IMR-90 (cell line): ENCODE results near the gene TLR9. TPM values are rescaled to one million over a fixed set of nuclear protein-coding genes. Genes with fewer than 3 reads are reported as not detected.

ENCODE experiments used
- ATAC-seq: fragments of 200-7000 bp; cut with Tn5 transposase; 2 replicates; pipeline ENCODE4 v1.9.1; 2020; ENCODE audit warnings: low read depth, mild to moderate bottlenecking, moderate library complexity
- BruUV-seq: library from RNA; stranded (reverse); fragments of 400-500 nt; replicated peaks from 2 replicates; lab custom pipeline; 2021; lab: Mats Ljungman, UMichigan
- CTCF ChIA-PET: fragments of 300-600 bp; formaldehyde crosslinking; extraction: SDS; loops from one replicate; lab custom pipeline; 2021; ENCODE audit warnings: antibody characterized with exemption; lab: Yijun Ruan, JAX
- POLR2A ChIA-PET: fragments of 300-600 bp; sonication (Branson Sonifier 250); formaldehyde crosslinking; loops from one replicate; lab custom pipeline; 2022; ENCODE audit warnings: antibody characterized with exemption; ENCODE audit not compliant: unreplicated experiment; lab: Charles Lee
- DNase-seq: peaks from one replicate; pipeline ENCODE4 v3.0.0; 2013
- H2AFZ ChIP-seq: replicated peaks from 2 replicates; pipeline ENCODE3; 2013; ENCODE audit warnings: low read length, mild to moderate bottlenecking; ENCODE audit not compliant: poor library complexity
- H2AK5ac ChIP-seq: 2 replicates; pipeline ENCODE4 v1.6.1; 2013; ENCODE audit warnings: low read depth, low read length, inconsistent platforms
- H2AK9ac ChIP-seq: replicated peaks from 2 replicates; pipeline ENCODE3; 2013; ENCODE audit warnings: mild to moderate bottlenecking, low read depth, low read length, moderate library complexity; ENCODE audit not compliant: poor library complexity
- H2BK120ac ChIP-seq: 2 replicates; pipeline ENCODE4 v1.6.1; 2013; ENCODE audit warnings: low read depth, low read length, inconsistent platforms
- H2BK15ac ChIP-seq: 3 replicates; pipeline ENCODE4 v1.6.1; 2013; ENCODE audit warnings: low read depth, low read length, inconsistent platforms
- H2BK20ac ChIP-seq: 2 replicates; pipeline ENCODE4 v1.6.1; 2013; ENCODE audit warnings: low read depth, mild to moderate bottlenecking, inconsistent platforms, low read length, moderate library complexity
- H2BK5ac ChIP-seq: 2 replicates; pipeline ENCODE4 v1.6.1; 2013; ENCODE audit warnings: mild to moderate bottlenecking, low read depth, low read length, inconsistent platforms; ENCODE audit not compliant: poor library complexity, severe bottlenecking
- H3K14ac ChIP-seq: replicated peaks from 2 replicates; pipeline ENCODE4 v1.6.1; 2013; ENCODE audit warnings: low read depth, low read length, inconsistent platforms
- H3K18ac ChIP-seq: 2 replicates; pipeline ENCODE4 v1.6.1; 2013; ENCODE audit warnings: low read depth, low read length, control low read depth
- H3K23ac ChIP-seq: 2 replicates; pipeline ENCODE4 v1.6.1; 2013; ENCODE audit warnings: low read depth, low read length, inconsistent platforms
- H3K27ac ChIP-seq: 2 replicates; pipeline ENCODE4 v1.5.1; 2013; ENCODE audit warnings: mild to moderate bottlenecking, control low read depth, low read length; ENCODE audit not compliant: insufficient read depth
- H3K27me3 ChIP-seq: 2 replicates; pipeline ENCODE4 v1.6.1; 2013; ENCODE audit warnings: low read length; ENCODE audit not compliant: control insufficient read depth, insufficient read depth
- H3K36me3 ChIP-seq: 2 replicates; pipeline ENCODE4 v1.6.1; 2013; ENCODE audit warnings: low read length, mixed read lengths; ENCODE audit not compliant: control insufficient read depth, insufficient read depth
- H3K4ac ChIP-seq: 2 replicates; pipeline ENCODE4 v1.6.1; 2013; ENCODE audit warnings: low read depth, low read length, inconsistent platforms
- H3K4me1 ChIP-seq: 2 replicates; pipeline ENCODE4 v1.6.1; 2013; ENCODE audit warnings: low read length, mixed read lengths; ENCODE audit not compliant: control insufficient read depth, insufficient read depth
- H3K4me2 ChIP-seq: 2 replicates; pipeline ENCODE4 v1.6.1; 2013; ENCODE audit warnings: low read depth, mild to moderate bottlenecking, control low read depth, low read length, moderate library complexity
- H3K4me3 ChIP-seq: 2 replicates; pipeline ENCODE4 v1.5.1; 2013; ENCODE audit warnings: low read depth, mild to moderate bottlenecking, control low read depth, low read length, moderate library complexity; ENCODE audit not compliant: insufficient read depth
- H3K56ac ChIP-seq: 2 replicates; pipeline ENCODE4 v1.6.1; 2013; ENCODE audit warnings: low read length, inconsistent platforms; ENCODE audit not compliant: insufficient read depth; ENCODE audit errors: extremely low read depth
- H3K79me1 ChIP-seq, 2 experiments: 2 replicates each; pipeline ENCODE4 v1.6.1; 2013; ENCODE audit warnings: low read length in 2 of 2, inconsistent platforms in 1 of 2, low read depth in 1 of 2
- H3K9ac ChIP-seq: 2 replicates; pipeline ENCODE4 v1.6.1; 2013; ENCODE audit warnings: low read depth, low read length, control low read depth
- H3K9me1 ChIP-seq: 2 replicates; pipeline ENCODE4 v1.6.1; 2013; ENCODE audit warnings: low read length, inconsistent platforms; ENCODE audit not compliant: insufficient read depth
- H3K9me3 ChIP-seq: 2 replicates; pipeline ENCODE4 v1.6.1; 2013; ENCODE audit warnings: low read length; ENCODE audit not compliant: control insufficient read depth, insufficient read depth
- H4K20me1 ChIP-seq: 2 replicates; pipeline ENCODE4 v1.6.1; 2013; ENCODE audit warnings: low read length, inconsistent platforms; ENCODE audit not compliant: insufficient read depth
- H4K5ac ChIP-seq: 2 replicates; pipeline ENCODE4 v1.6.1; 2013; ENCODE audit warnings: mild to moderate bottlenecking, low read depth, low read length, control low read depth
- H4K8ac ChIP-seq, 2 experiments: 2 replicates each; pipeline ENCODE4 v1.6.1; 2013; ENCODE audit warnings: low read depth in 2 of 2, low read length in 2 of 2, control low read depth in 1 of 2, inconsistent platforms in 1 of 2
- H4K91ac ChIP-seq: 2 replicates; pipeline ENCODE4 v1.6.1; 2013; ENCODE audit warnings: low read depth, low read length, inconsistent platforms; ENCODE audit not compliant: insufficient read depth
- BHLHE40 ChIP-seq: fragments of 150-350 bp; IDR thresholded peaks from 2 replicates; pipeline ENCODE4 v1.6.1; 2016; ENCODE audit warnings: mild to moderate bottlenecking, low read depth, low read length
- CEBPB ChIP-seq: IDR thresholded peaks from 2 replicates; pipeline ENCODE4 v1.6.1; 2012; ENCODE audit warnings: low read depth, low read length, improper control_type of control experiment
- CHD1 ChIP-seq: IDR thresholded peaks from 2 replicates; pipeline ENCODE4 v1.6.1; 2012; ENCODE audit warnings: low read depth, low read length, improper control_type of control experiment
- ELK1 ChIP-seq: fragments of 150-350 bp; IDR thresholded peaks from 2 replicates; pipeline ENCODE4 v1.6.1; 2016; ENCODE audit warnings: low read depth, mild to moderate bottlenecking, low read length, moderate library complexity, borderline replicate concordance
- MAFK ChIP-seq: IDR thresholded peaks from 2 replicates; pipeline ENCODE4 v1.6.1; 2012; ENCODE audit warnings: low read depth, low read length, improper control_type of control experiment
- MAZ ChIP-seq: IDR thresholded peaks from 2 replicates; pipeline ENCODE4 v1.6.1; 2012; ENCODE audit warnings: low read depth, mild to moderate bottlenecking, low read length, improper control_type of control experiment, moderate library complexity, borderline replicate concordance
- MXI1 ChIP-seq: IDR thresholded peaks from 2 replicates; pipeline ENCODE4 v1.6.1; 2012; ENCODE audit warnings: low read depth, mild to moderate bottlenecking, low read length, moderate library complexity, borderline replicate concordance
- NFE2L2 ChIP-seq: fragments of 150-350 bp; IDR thresholded peaks from 2 replicates; pipeline ENCODE4 v1.6.1; 2016; ENCODE audit warnings: low read depth, mild to moderate bottlenecking, low read length
- POLR2A ChIP-seq: IDR thresholded peaks from 2 replicates; pipeline ENCODE4 v1.6.1; 2012; ENCODE audit warnings: mild to moderate bottlenecking, low read depth, low read length
- RAD21 ChIP-seq: IDR thresholded peaks from 2 replicates; pipeline ENCODE4 v1.6.1; 2012; ENCODE audit warnings: low read length, improper control_type of control experiment
- RCOR1 ChIP-seq: IDR thresholded peaks from 2 replicates; pipeline ENCODE4 v1.6.1; 2012; ENCODE audit warnings: mild to moderate bottlenecking, low read length, improper control_type of control experiment; ENCODE audit not compliant: insufficient replicate concordance
- RFX5 ChIP-seq: IDR thresholded peaks from 2 replicates; pipeline ENCODE4 v1.8.0; 2012; ENCODE audit warnings: low read depth, mild to moderate bottlenecking, low read length, moderate library complexity
- SMC3 ChIP-seq: fragments of 150-350 bp; IDR thresholded peaks from 2 replicates; pipeline ENCODE4 v1.6.1; 2016; ENCODE audit warnings: low read depth, mild to moderate bottlenecking, antibody characterized with exemption, low read length, moderate library complexity
- USF2 ChIP-seq: fragments of 150-350 bp; IDR thresholded peaks from 2 replicates; pipeline ENCODE4 v1.6.1; 2017; ENCODE audit warnings: mild to moderate bottlenecking, antibody characterized with exemption, low read length, low read depth
- WGBS, 2 experiments: methylation state at CpG; one replicate each; pipeline versions ENCODE4 v1.1.5 to v1.1.7; 2013; ENCODE audit warnings: missing lambda C conversion rate in 2 of 2; ENCODE audit not compliant: insufficient read length in 1 of 2; ENCODE audit errors: extremely low coverage in 2 of 2; 5-methylcytosine and 5-hydroxymethylcytosine counted together
- dilution Hi-C: fragments of 300-500 bp; cut with HindIII; formaldehyde crosslinking; loops from one replicate; pipeline ENCODE4 v1.14.3; 2018; ENCODE audit warnings: low sequenced_read_pairs; ENCODE audit not compliant: unreplicated experiment
- in situ Hi-C: fragments of 300-500 bp; cut with MboI; formaldehyde crosslinking; loops from 3 replicates; pipeline ENCODE4 v1.14.3; 2019; ENCODE audit warnings: low sequenced_read_pairs, inconsistent platforms, mixed read lengths
- intact Hi-C: fragments of 100-400 bp; cut with micrococcal nuclease; formaldehyde crosslinking; loops from 2 replicates; pipeline ENCODE4 v1.10.0; 2022
- polyA plus RNA-seq, 3 experiments: library from polyadenylated mRNA; depleted of rRNA; stranded (reverse); fragments of >200 nt; gene quantifications; 2 replicates each; pipeline ENCODE4 v1.2.3, GENCODE V29; 2012; ENCODE audit warnings: low replicate concordance in 1 of 3
- total RNA-seq: library from RNA; depleted of rRNA; stranded (reverse); fragments of >200 nt; gene quantifications from 2 replicates; pipeline ENCODE4 v1.2.3, GENCODE V29; 2012

TLR9 gene
- total and polyA plus RNA-seq, 2 of the 4 experiments (the other 2 are of a cell fraction), result not detected

GRCh38 chr3:52222319-52223221 lies 2.9 kb downstream of the TLR9 start:
- ChIA-PET POLR2A (no interaction called here), CTCF (interaction anchor here (1.2 kb wide), 1 partner anchor 18 kb away, joined by 3 read pairs; no protein-coding TSS in a partner anchor)
- no peak overlapping the region for H3K4ac ChIP-seq
- no peaks in the 10 kb centered on the region; the same call in 1 of the 2 replicates for H3K36me3 ChIP-seq
- H3K9ac ChIP-seq, result no peak overlapping the region
- no TSS peak for BruUV-seq
- no peak overlapping the region for H2AK9ac ChIP-seq
- peak overlapping the region; percentile 32 for H2AFZ ChIP-seq
- intact Hi-C loops, result loop anchor here (5.0 kb wide), 1 partner anchor 225 kb away; the partner anchor contains the start of gene SEMA3G
- H3K4me1 ChIP-seq, result no peaks in the 10 kb centered on the region
- H3K4me3 ChIP-seq, result no peak overlapping the region
- no peak overlapping the region for H4K5ac ChIP-seq
- WGBS, 2 experiments, result 93% methylated on average over 30 of the region's 41 CpGs; no CpG with 5 or more reads in 1 of the 2 experiments
- H3K4me2 ChIP-seq, result no peak overlapping the region
- H3K9me1 ChIP-seq, result peaks cover 4% of the 10 kb centered on the region; the same call in 1 of the 2 replicates
- in situ Hi-C loops, result no loop called here
- DNase-seq (no peak), ATAC-seq (no peak)
- no peak overlapping the region for H3K23ac ChIP-seq
- no peak overlapping the region for H2BK15ac ChIP-seq
- H4K20me1 ChIP-seq, result 0 out of 2 replicates have a peak, but pooled peaks cover 4% of the 10 kb centered on the region
- H2BK120ac ChIP-seq, result no peak overlapping the region
- H3K27ac ChIP-seq, result no peak overlapping the region
- H2AK5ac ChIP-seq, result no peak overlapping the region
- no peak overlapping the region for H4K8ac ChIP-seq
- dilution Hi-C loops, result no loop called here
- H3K27me3 ChIP-seq, result no peaks in the 10 kb centered on the region
- no peak overlapping the region for H2BK5ac ChIP-seq
- no peak overlapping the region for H3K14ac ChIP-seq
- H3K9me3 ChIP-seq, result no peaks in the 10 kb centered on the region
- no peak overlapping the region for H3K18ac ChIP-seq
- H4K91ac ChIP-seq, result no peak overlapping the region
- no peak overlapping the region for H3K56ac ChIP-seq
- H3K79me1 ChIP-seq, result no peaks in the 10 kb centered on the region
- no peak overlapping the region for H2BK20ac ChIP-seq
- TF ChIP-seq MXI1 (no peak), MAZ (no peak), CHD1 (no peak), MAFK (no peak), USF2 (no peak), BHLHE40 (no peak), NFE2L2 (no peak), SMC3 (no peak), CEBPB (no peak), ELK1 (no peak), RCOR1 (no peak), POLR2A (no peak), RFX5 (no peak), RAD21 (no peak)
